ENCODE data around the gene TMEM225B.

GRCh38 chr7:99639267-99639666 is 41.2 kb downstream of the TMEM225B start:
- TF ChIP-seq, protein P1, sequence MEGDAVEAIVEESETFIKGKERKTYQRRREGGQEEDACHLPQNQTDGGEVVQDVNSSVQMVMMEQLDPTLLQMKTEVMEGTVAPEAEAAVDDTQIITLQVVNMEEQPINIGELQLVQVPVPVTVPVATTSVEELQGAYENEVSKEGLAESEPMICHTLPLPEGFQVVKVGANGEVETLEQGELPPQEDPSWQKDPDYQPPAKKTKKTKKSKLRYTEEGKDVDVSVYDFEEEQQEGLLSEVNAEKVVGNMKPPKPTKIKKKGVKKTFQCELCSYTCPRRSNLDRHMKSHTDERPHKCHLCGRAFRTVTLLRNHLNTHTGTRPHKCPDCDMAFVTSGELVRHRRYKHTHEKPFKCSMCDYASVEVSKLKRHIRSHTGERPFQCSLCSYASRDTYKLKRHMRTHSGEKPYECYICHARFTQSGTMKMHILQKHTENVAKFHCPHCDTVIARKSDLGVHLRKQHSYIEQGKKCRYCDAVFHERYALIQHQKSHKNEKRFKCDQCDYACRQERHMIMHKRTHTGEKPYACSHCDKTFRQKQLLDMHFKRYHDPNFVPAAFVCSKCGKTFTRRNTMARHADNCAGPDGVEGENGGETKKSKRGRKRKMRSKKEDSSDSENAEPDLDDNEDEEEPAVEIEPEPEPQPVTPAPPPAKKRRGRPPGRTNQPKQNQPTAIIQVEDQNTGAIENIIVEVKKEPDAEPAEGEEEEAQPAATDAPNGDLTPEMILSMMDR (IDR thresholded peaks at IDR 0.05; ENCODE audit: low read length) = no peak
- no peak for TF ChIP-seq EZH2 (IDR thresholded peaks at IDR 0.05; ENCODE audit: borderline replicate concordance, low read length)

Measured in OCI-LY1 (cell line).